GM12878 (cell line): ENCODE data around the gene SUGCT. TPM values are rescaled to one million over a fixed set of nuclear protein-coding genes. Genes with fewer than 3 reads are reported as not detected.
A peak's percentile ranks its signal among the peaks of the same experiment; 100 is the strongest.

ENCODE experiments used
- ATAC-seq: fragments of 200-7000 bp; cut with Tn5 transposase; 3 replicates; pipeline ENCODE4 v1.9.1; 2020; ENCODE audit warnings: mild to moderate bottlenecking, moderate library complexity
- BruUV-seq: library from RNA; stranded (reverse); fragments of 400-500 nt; replicated peaks from 2 replicates; lab custom pipeline; 2021; lab: Mats Ljungman, UMichigan
- CTCF ChIA-PET: fragments of 300-600 bp; sonication (Branson Sonifier 250); formaldehyde crosslinking; extraction: SDS; loops from one replicate; lab custom pipeline; 2021; ENCODE audit warnings: inconsistent platforms; lab: Yijun Ruan, JAX
- POLR2A ChIA-PET: fragments of 350-600 bp; formaldehyde crosslinking; extraction: SDS; loops from one replicate; lab custom pipeline; 2021; ENCODE audit warnings: inconsistent platforms; lab: Charles Lee
- RAD21 ChIA-PET: fragments of 300-600 bp; sonication (Branson Sonifier 250); formaldehyde crosslinking; loops from one replicate; lab custom pipeline; 2023; ENCODE audit warnings: antibody characterized with exemption; ENCODE audit not compliant: unreplicated experiment; lab: Charles Lee
- SMC1A ChIA-PET: fragments of 300-600 bp; sonication (Branson Sonifier 250); formaldehyde crosslinking; loops from one replicate; lab custom pipeline; 2023; ENCODE audit not compliant: unreplicated experiment, uncharacterized antibody; lab: Charles Lee
- DNase-seq: peaks from one replicate; pipeline ENCODE4 v3.0.0-alpha.2; 2011; ENCODE audit warnings: low read depth, low spot score
- FAIRE-seq: peaks from 3 replicates; lab custom pipeline; 2011; peaks lifted over from hg19 to GRCh38; lab: Jason Lieb, UNC
- H2AFZ ChIP-seq: 2 replicates; pipeline ENCODE4 v1.6.0; 2011; ENCODE audit warnings: low read depth, low read length, control low read depth; ENCODE audit not compliant: control insufficient read depth
- H3K27ac ChIP-seq: 2 replicates; pipeline ENCODE4 v1.5.1; 2011; ENCODE audit warnings: control low read depth; ENCODE audit not compliant: control insufficient read depth, insufficient read depth
- H3K27me3 ChIP-seq, 2 experiments: replicated peaks in 1 of 2; 2 replicates each; pipeline versions ENCODE4 v1.6.0 to v1.6.1; 2011; ENCODE audit warnings: low read length in 1 of 2; ENCODE audit not compliant: control insufficient read depth in 2 of 2, insufficient read depth in 2 of 2
- H3K36me3 ChIP-seq, 2 experiments: 2 replicates each; pipeline ENCODE4 v1.5.1; 2011; ENCODE audit warnings: low read length in 1 of 2; ENCODE audit not compliant: control insufficient read depth in 2 of 2, insufficient read depth in 2 of 2
- H3K4me1 ChIP-seq: 2 replicates; pipeline ENCODE4 v1.6.1; 2011; ENCODE audit warnings: mild to moderate bottlenecking, low read length, moderate library complexity, mixed read lengths; ENCODE audit not compliant: control insufficient read depth, insufficient read depth
- H3K4me2 ChIP-seq: 2 replicates; pipeline ENCODE4 v1.6.0; 2011; ENCODE audit warnings: control low read depth; ENCODE audit not compliant: control insufficient read depth, insufficient read depth
- H3K4me3 ChIP-seq: fragments of 200-600 bp; sonication (generic); 2 replicates; pipeline ENCODE4 v1.5.1; 2016
- H3K79me2 ChIP-seq: 2 replicates; pipeline ENCODE4 v1.6.0; 2011; ENCODE audit warnings: low read length; ENCODE audit not compliant: control insufficient read depth, insufficient read depth
- H3K9ac ChIP-seq: 2 replicates; pipeline ENCODE4 v1.8.0; 2011; ENCODE audit warnings: low read length, control low read depth, mixed read lengths; ENCODE audit not compliant: control insufficient read depth, insufficient read depth
- H3K9me3 ChIP-seq: replicated peaks from 3 replicates; pipeline ENCODE4 v1.5.1; 2011; ENCODE audit warnings: mild to moderate bottlenecking, low read length; ENCODE audit not compliant: control insufficient read depth, insufficient read depth
- H4K20me1 ChIP-seq: 2 replicates; pipeline ENCODE4 v1.6.0; 2011; ENCODE audit not compliant: control insufficient read depth, insufficient read depth
- ASH2L ChIP-seq: fragments of 300-600, 200-600 bp; sonication (generic); IDR thresholded peaks from 2 replicates; pipeline ENCODE4 v1.6.1; 2017; ENCODE audit warnings: low read depth, mild to moderate bottlenecking, borderline replicate concordance
- BACH1 ChIP-seq: fragments of 450-650 bp; IDR thresholded peaks from 2 replicates; pipeline ENCODE4 v1.6.1; 2017; ENCODE audit warnings: mild to moderate bottlenecking, borderline replicate concordance
- BCL3 ChIP-seq: IDR thresholded peaks from 2 replicates; pipeline ENCODE4 v1.6.1; 2011; ENCODE audit warnings: borderline replicate concordance, low read depth, mild to moderate bottlenecking, moderate library complexity, low read length; ENCODE audit not compliant: insufficient read depth, poor library complexity, severe bottlenecking
- BHLHE40 ChIP-seq, 2 experiments: fragments of 450-650 bp in 1 of 2; IDR thresholded peaks; 2 replicates each; pipeline ENCODE4 v1.6.1; 2011 to 2017; ENCODE audit warnings: low read depth in 2 of 2, borderline replicate concordance in 1 of 2, improper control_type of control experiment in 1 of 2, low read length in 1 of 2, mild to moderate bottlenecking in 1 of 2
- DPF2 ChIP-seq: fragments of 450-650 bp; IDR thresholded peaks from 2 replicates; pipeline ENCODE4 v1.6.1; 2017; ENCODE audit warnings: mild to moderate bottlenecking
- EGR1 ChIP-seq, 2 experiments: IDR thresholded peaks; 1 replicate in 1 of 2; 2 replicates in 1 of 2; pipeline ENCODE4 v1.6.1; 2011 to 2012; ENCODE audit warnings: low read depth in 2 of 2, low read length in 2 of 2, borderline replicate concordance in 1 of 2, mild to moderate bottlenecking in 1 of 2, moderate library complexity in 1 of 2
- NFYB ChIP-seq: IDR thresholded peaks from 2 replicates; pipeline ENCODE4 v1.6.1; 2011; ENCODE audit warnings: low read depth, mild to moderate bottlenecking, low read length, improper control_type of control experiment, moderate library complexity; ENCODE audit not compliant: insufficient read depth
- PRDM15 ChIP-seq: fragments of 450-650 bp; formaldehyde crosslinking; IDR thresholded peaks from 2 replicates; pipeline ENCODE4 v1.4.0; 2020; ENCODE audit warnings: mild to moderate bottlenecking, moderate library complexity
- SPI1 ChIP-seq: IDR thresholded peaks from 2 replicates; pipeline ENCODE4 v1.6.1; 2011; ENCODE audit warnings: low read depth, mild to moderate bottlenecking, low read length, moderate library complexity, borderline replicate concordance; ENCODE audit not compliant: insufficient read depth
- WGBS: methylation state at CpG from one replicate; pipeline ENCODE4 v1.1.6; 2016; ENCODE audit warnings: low lambda C conversion rate; ENCODE audit not compliant: insufficient replicate concordance, insufficient coverage; ENCODE audit errors: missing lambda C conversion rate; 5-methylcytosine and 5-hydroxymethylcytosine counted together
- in situ Hi-C: fragments of 300-500 bp; cut with MboI; formaldehyde crosslinking; loops from 9 replicates; pipeline ENCODE4 v1.14.3; 2018; ENCODE audit warnings: mixed read lengths
- intact Hi-C: fragments of 100-400 bp; cut with micrococcal nuclease; formaldehyde crosslinking; loops from one replicate; pipeline ENCODE4 v1.14.2; 2022; ENCODE audit not compliant: unreplicated experiment
- polyA plus RNA-seq, 11 experiments: library from polyadenylated mRNA; depleted of rRNA in 4 of 11; unstranded in 6 of 11; stranded (reverse) in 5 of 11; fragments of >200 nt; fragmentation: Nextera tagmentation in 4 of 11; fragmentation: Illumina TruSeq in 1 of 11; extraction: Ambion mirVana in 4 of 11; extraction: Trizol in 1 of 11; gene quantifications; 1 replicate in 1 of 11; 2 replicates in 10 of 11; pipeline versions ENCODE4 v1.2.1 to v1.2.3, GENCODE V29; 2011 to 2016; ENCODE audit warnings: inconsistent platforms in 2 of 11, missing spikeins in 2 of 11, low read depth in 1 of 11
- total RNA-seq, 4 experiments: library from RNA; depleted of rRNA in 3 of 4; stranded (reverse); fragments of >200 nt in 3 of 4; fragmentation: Illumina TruSeq in 1 of 4; extraction: Trizol in 1 of 4; gene quantifications; 2 replicates each; pipeline versions ENCODE4 v1.2.1 to v1.2.3, GENCODE V29; 2013 to 2021
- TF ChIP-seq, protein P1 (sequence below): IDR thresholded peaks from 2 replicates; pipeline ENCODE4 v1.6.1; 2012; ENCODE audit warnings: low read depth, low read length, improper control_type of control experiment

Gene SUGCT
- total and polyA plus RNA-seq, 10 of the 15 experiments (the other 5 are each of a cell fraction or from before 2014, with no cell fraction given): 0.08 to 1.2 (median 0.67) TPM; not detected in 1

- Histone ChIP-seq H3K4me2 (no peak overlapping the region), H3K27me3 (no peaks in the 10 kb centered on the region), H3K9ac (no peak overlapping the region), H3K27ac (no peak overlapping the region), H3K9me3 (no peaks in the 10 kb centered on the region), H3K4me1 (no peaks in the 10 kb centered on the region), H3K79me2 (no peaks in the 10 kb centered on the region)
- CTCF ChIA-PET: no interaction called here
- SMC1A ChIA-PET: interaction anchor here (0.9 to 1.0 kb wide), 2 partner anchors 17 to 75 kb away, joined by 3 read pairs; no protein-coding TSS in a partner anchor
- in situ Hi-C loops: no loop called here
- no peak for DNase-seq
- RAD21 ChIA-PET: no interaction called here
- no TSS peak for BruUV-seq
- intact Hi-C loops: no loop called here
- TF ChIP-seq BCL3: no peak
- TF ChIP-seq, all 136 proteins: peak for 0
- 74% methylated on average over 3 of the region's 3 CpGs for WGBS
- ATAC-seq (no peak), FAIRE-seq (no peak)
- Histone ChIP-seq H2AFZ (no peak overlapping the region), H3K4me3 (no peak overlapping the region), H3K36me3 (no peaks in the 10 kb centered on the region), H4K20me1 (no peaks in the 10 kb centered on the region)
- POLR2A ChIA-PET: no interaction called here
Observed at GRCh38 chr7:40850017-40850416, 715.2 kb downstream of the SUGCT start.

GRCh38 chr7:40851001-40851400, 716.2 kb downstream of the SUGCT start:
- ChIA-PET CTCF (no interaction called here), SMC1A (interaction anchor here (0.8 to 0.9 kb wide), 2 partner anchors 8 to 74 kb away, joined by 3 read pairs; no protein-coding TSS in a partner anchor), RAD21 (no interaction called here), POLR2A (interaction anchor here (0.7 kb wide), 1 partner anchor 914 kb away, joined by 3 read pairs; no protein-coding TSS in a partner anchor)
- in situ Hi-C loops (no loop called here), intact Hi-C loops (no loop called here)
- no peak for DNase-seq
- Histone ChIP-seq H3K4me3 (no peak overlapping the region), H3K79me2 (no peaks in the 10 kb centered on the region), H3K27ac (no peak overlapping the region), H3K36me3 (no peaks in the 10 kb centered on the region), H3K9ac (no peak overlapping the region), H3K27me3 (no peaks in the 10 kb centered on the region), H3K4me1 (no peaks in the 10 kb centered on the region), H3K9me3 (no peaks in the 10 kb centered on the region), H2AFZ (no peak overlapping the region), H3K4me2 (no peak overlapping the region), H4K20me1 (no peaks in the 10 kb centered on the region)
- peak; percentile 89 for ATAC-seq
- WGBS: 28% methylated on average over 3 of the region's 3 CpGs
- no peak for FAIRE-seq
- BruUV-seq: no TSS peak
- TF ChIP-seq ASH2L (no peak), PRDM15 (CRISPR knock-in tag) (no peak), SPI1 (0 out of 2 replicates have a peak, but pooled peaks have one; percentile 11), BHLHE40 (IDR thresholded peaks at IDR 0.05; ENCODE audit: borderline replicate concordance in 1 of 2, low read depth in 2 of 2, low read length in 1 of 2) (peak in 1 of 2 experiments; percentile 14; a peak in 1 of 4 replicates), DPF2 (no peak), EGR1 (IDR thresholded peaks at IDR 0.05; ENCODE audit: borderline replicate concordance in 1 of 2, low read depth in 2 of 2, low read length in 2 of 2) (no peak), BACH1 (no peak), NFYB (no peak)
- TF ChIP-seq, protein P1, sequence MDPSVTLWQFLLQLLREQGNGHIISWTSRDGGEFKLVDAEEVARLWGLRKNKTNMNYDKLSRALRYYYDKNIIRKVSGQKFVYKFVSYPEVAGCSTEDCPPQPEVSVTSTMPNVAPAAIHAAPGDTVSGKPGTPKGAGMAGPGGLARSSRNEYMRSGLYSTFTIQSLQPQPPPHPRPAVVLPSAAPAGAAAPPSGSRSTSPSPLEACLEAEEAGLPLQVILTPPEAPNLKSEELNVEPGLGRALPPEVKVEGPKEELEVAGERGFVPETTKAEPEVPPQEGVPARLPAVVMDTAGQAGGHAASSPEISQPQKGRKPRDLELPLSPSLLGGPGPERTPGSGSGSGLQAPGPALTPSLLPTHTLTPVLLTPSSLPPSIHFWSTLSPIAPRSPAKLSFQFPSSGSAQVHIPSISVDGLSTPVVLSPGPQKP: no peak
